CD4-positive, alpha-beta T cell treated with Interleukin-17A for 4 hours (primary cell): ENCODE data around the gene MAPKAPK3.
"Not testable (repeated sequence)": the region's sequence is repeated elsewhere in the genome, so short reads cannot be mapped to it uniquely, and the experiment has no call there.

Source experiments
- DNase-seq: peaks from one replicate; pipeline ENCODE4 v3.0.0-alpha.2; 2020; ENCODE audit warnings: mixed read lengths

MAPKAPK3 gene

DNA sequence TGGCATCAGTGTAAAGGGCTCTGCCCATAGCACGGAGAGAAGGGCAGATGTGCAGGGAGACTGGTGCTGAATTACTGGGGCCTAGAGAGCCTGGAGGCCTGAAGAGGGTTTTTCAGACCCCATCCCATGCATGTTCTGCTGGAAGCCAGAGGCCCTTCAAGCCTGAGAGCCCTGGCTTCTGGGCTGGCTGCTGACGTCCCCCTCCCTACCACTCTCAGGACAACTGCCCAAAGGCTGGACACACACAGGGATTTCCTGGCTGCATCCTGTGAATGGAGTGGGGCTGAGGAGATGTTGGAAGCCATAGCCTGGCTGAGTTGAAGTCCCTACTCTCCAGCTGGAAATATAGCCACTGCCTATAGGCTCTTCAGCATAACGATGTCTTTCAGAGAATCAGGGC is 40.9 kb downstream of the MAPKAPK3 start:
- no peak for DNase-seq

DNA sequence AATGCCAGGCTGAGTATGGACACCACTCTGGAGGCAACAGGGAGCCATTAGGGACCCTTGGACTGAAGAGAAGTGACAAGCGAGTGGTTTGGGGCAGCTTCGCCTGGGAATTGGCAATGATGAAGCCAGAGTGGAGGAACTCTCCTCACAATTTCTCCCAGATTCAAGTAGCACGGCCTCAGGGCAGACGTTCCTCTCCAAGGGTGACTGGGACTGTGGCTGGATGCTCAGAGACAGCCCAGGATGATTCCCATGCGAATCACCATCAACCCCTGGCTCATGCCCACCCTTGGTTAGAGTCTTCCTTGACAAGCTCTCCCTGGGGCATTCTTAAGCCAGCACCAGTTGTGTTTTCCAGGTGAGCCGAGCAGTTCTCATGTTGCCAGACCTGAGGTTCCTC is 41.5 kb downstream of the MAPKAPK3 start:
- no peak for DNase-seq

DNA sequence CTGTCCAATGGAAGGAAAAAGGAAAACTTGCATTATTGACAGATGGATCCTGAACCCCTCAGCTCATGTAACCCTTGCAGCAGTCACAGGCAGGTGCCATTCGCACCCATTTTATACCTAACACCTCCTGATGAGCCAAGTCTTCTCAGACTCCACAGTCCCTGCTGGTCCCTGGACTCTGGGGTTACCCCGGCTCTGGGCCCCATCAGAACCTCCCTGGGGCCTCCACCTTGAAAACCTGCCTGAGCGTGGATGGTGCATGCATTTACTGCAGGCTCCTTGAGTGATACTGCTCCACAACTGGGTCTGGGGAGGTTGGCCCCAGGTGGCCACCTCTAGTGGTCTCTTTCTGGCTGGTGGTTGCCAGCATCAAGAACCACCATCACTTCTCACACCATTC is 41.9 kb downstream of the MAPKAPK3 start:
- DNase-seq, result no peak

GRCh38 chr3:50660386-50660785 is 43.4 kb downstream of the MAPKAPK3 start:
- DNase-seq, result no peak

GRCh38 chr3:50661321-50661837 is 44.4 kb downstream of the MAPKAPK3 start:
- no peak for DNase-seq

GRCh38 chr3:50662408-50662807 is 45.5 kb downstream of the MAPKAPK3 start:
- no peak for DNase-seq

DNA sequence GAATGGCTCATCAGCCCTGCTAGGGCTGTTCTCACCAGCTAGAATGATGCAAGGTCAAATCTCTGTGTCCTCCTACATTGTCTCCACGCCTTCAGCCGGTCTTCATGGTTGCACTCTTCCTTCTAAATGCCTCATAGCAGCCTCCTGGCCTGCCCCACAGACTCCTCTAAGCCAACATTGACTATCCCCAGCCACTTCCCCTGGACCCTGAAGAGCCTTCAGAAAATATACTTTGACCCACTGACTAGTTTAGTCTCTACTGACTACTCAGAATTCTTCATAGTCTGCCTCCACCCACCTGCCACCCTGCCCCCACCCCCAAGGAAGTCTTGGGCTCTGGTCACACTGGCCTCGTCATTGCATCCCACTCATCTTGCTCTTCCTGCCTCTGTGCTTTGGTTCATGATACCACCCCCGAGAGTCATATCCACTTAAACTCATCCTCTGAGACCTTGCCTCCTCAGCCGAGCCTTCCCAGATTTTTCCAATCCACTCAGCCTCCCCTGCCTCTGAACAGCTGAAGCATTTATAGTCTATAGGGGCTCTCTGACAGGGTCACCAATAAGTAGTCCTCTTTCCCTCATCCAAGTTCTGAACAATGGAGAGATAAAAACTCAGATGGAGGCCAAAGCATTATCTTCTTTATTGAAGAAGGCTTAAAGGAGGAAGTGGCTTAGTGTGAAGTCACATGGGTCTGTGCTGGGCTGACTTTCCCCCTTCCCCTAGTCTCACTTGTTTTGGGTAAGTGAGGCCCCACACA is 48.3 kb downstream of the MAPKAPK3 start:
- DNase-seq, result no peak

DNA sequence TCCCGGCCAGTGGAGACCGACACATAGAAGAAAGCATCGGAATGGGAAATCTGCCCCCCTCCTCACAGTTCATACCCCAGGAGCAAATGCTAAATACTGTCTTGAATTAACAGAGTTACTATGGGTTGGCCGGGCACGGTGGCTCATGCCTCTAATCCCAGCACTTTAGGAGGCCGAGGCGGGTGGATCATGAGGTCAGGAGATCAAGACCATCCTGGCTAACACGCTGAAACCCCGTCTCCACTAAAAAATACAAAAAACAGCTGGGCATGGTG is 48.8 kb downstream of the MAPKAPK3 start:
- DNase-seq, result not testable (repeated sequence)

DNA sequence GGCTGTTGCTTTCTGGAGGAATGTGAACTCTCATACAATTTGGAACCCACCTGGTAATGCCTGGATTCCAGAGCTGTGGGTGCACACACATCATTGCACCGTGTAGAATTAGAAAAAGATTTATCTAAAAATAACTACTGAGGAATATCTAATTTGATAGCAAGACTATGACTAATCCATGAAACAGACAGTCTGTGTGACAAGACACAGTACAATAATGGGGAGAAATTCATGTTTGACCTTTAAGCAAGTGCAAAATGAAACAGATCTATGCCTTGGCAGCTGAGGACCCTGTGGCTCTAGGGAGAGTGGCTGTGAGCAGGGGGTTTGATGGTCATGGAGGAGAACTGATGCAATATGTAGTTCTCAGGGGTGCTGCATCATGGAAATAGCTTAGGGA is 49.9 kb downstream of the MAPKAPK3 start:
- DNase-seq, result no peak

GRCh38 chr3:50671331-50671730 is 54.4 kb downstream of the MAPKAPK3 start:
- no peak for DNase-seq

- DNase-seq, result no peak
Measured at GRCh38 chr3:50672656-50673055, 55.7 kb downstream of the MAPKAPK3 start.

- no peak for DNase-seq
Measured at GRCh38 chr3:50673931-50674330, 57.0 kb downstream of the MAPKAPK3 start.

DNA sequence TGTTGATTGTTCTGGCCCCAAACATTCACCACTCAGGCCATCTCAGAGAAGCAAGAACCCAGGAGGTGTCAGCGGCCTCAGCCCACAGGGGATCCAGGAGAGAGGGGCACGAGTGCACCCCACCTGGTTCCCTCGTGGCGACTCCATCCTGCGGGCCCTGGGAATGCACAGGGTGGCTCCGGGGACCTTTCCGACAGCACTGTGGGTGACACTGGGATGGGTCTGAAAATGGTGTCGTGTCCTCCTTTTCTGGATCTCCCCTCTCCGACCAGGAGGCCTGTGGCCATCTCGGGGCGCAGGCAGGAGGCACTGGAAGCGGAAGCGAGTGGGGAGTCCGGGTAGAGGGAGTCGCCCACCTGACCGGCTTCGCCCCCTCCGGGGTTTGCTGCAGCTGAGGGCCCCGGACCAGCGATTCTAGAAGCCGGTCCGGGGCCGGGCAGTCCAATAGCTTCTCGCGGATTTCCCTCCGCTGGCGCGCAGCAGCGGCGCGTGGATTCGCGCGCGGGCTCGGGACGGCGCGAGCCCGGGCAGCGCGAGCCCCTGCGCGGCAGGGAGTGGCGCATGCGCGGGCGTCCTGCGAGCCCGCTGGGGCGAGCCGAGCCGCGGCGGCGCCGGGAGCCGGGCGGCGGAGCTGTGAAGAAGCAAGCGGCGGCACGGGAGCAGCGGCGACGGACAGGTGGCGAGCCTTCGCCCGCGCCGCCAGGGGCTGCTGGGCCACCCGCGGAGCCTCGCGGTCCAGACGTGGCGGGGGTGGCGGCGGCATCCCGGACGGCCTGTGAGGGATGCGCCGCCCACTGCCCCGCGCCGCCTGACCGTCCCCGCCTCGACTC is 57.6 kb downstream of the MAPKAPK3 start, which contains the start of gene DOCK3:
Gene DOCK3, plus strand, starts transcription at position 579 of the 830 bp plus-strand sequence. CDS start 337 bp downstream, outside the sequence.
- peak; percentile 78 for DNase-seq

GRCh38 chr3:50675179-50676030 is 58.5 kb downstream of the MAPKAPK3 start:
- peak; percentile 68 for DNase-seq

- DNase-seq, result no peak
Measured at GRCh38 chr3:50676031-50676705, 59.2 kb downstream of the MAPKAPK3 start.

GRCh38 chr3:50687127-50687751 is 70.3 kb downstream of the MAPKAPK3 start:
- DNase-seq, result no peak

DNA sequence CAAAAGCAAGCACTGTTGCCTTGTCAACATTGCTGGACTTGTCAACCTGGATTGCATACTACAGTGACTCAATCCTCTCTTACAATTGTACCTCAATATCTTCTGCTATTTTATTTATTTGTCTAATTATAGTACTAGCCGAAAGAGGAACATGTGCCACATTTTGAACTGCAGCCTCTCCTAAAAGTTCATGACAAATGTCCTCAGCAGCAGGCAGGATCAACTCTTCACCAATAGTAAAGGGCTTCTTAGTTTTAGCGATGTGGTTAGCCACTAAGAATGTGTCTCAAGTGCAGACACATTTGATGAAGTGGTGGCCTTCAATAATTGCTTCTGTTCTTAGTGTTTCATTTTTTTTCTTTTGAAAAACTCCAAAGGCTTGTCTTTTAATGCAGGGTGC is 71.0 kb downstream of the MAPKAPK3 start:
- DNase-seq, result no peak

- DNase-seq, result not testable (repeated sequence)
Measured at GRCh38 chr3:50688602-50689001, 71.7 kb downstream of the MAPKAPK3 start.

GRCh38 chr3:50689558-50689957 is 72.6 kb downstream of the MAPKAPK3 start:
- no peak for DNase-seq

- no peak for DNase-seq
Measured at GRCh38 chr3:50695031-50695430, 78.1 kb downstream of the MAPKAPK3 start.

- DNase-seq, result no peak
Measured at GRCh38 chr3:50696276-50696675, 79.3 kb downstream of the MAPKAPK3 start.

DNA sequence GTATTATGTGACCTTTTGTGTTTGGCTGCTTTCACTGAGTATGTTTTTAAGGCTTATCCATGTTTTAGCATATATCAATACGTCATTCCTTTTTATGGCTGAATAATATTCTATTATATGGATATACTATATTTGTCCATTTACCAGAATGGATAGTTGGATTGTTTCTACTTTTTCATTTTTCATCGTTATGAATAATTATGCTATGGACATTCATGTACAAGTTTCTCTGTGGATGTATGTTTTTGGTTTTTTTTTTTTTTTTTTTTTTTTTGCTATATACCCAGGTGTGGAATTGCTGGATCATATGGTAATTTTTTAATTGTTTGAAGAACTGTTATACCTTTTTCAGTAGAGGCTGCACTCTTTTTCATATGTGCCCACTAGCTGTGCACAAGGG is 81.3 kb downstream of the MAPKAPK3 start:
- no peak for DNase-seq
